NCI-H1048 (cell line): Measurements from ENCODE around the gene PDS5B.
"Not testable (repeated sequence)": the region's sequence is repeated elsewhere in the genome, so short reads cannot be mapped to it uniquely, and the experiment has no call there.

Experiments used
- DNase-seq: peaks from one replicate; lab custom pipeline; 2025; lab: John Stamatoyannopoulos, UW

Gene PDS5B

GRCh38 chr13:32729097-32729496 is 142.8 kb downstream of the PDS5B start:
- DNase-seq, result not testable (repeated sequence)

- DNase-seq, result no peak
Observed at GRCh38 chr13:32731074-32731473, 144.8 kb downstream of the PDS5B start.

GRCh38 chr13:32731576-32731975 is 145.3 kb downstream of the PDS5B start:
- DNase-seq, result no peak

GRCh38 chr13:32733690-32734089 is 147.4 kb downstream of the PDS5B start:
- no peak for DNase-seq

- no peak for DNase-seq
Observed at GRCh38 chr13:32734511-32734910, 148.3 kb downstream of the PDS5B start.

GRCh38 chr13:32735859-32736258 is 149.6 kb downstream of the PDS5B start:
- DNase-seq, result no peak

- DNase-seq, result no peak
Observed at GRCh38 chr13:32736648-32737047, 150.4 kb downstream of the PDS5B start.

GRCh38 chr13:32737111-32737571 is 150.9 kb downstream of the PDS5B start:
- no peak for DNase-seq

- DNase-seq, result no peak
Observed at GRCh38 chr13:32737679-32738078, 151.4 kb downstream of the PDS5B start.

GRCh38 chr13:32745509-32745908 is 159.3 kb downstream of the PDS5B start:
- DNase-seq, result no peak

- DNase-seq, result no peak
Observed at GRCh38 chr13:32746474-32746873, 160.2 kb downstream of the PDS5B start.

GRCh38 chr13:32748305-32748704 is 162.1 kb downstream of the PDS5B start:
- no peak for DNase-seq

- DNase-seq, result no peak
Observed at GRCh38 chr13:32751340-32751739, 165.1 kb downstream of the PDS5B start.

- DNase-seq, result no peak
Observed at GRCh38 chr13:32752311-32752710, 166.1 kb downstream of the PDS5B start.

GRCh38 chr13:32752997-32753606 is 166.8 kb downstream of the PDS5B start:
- no peak for DNase-seq

GRCh38 chr13:32754179-32754578 is 167.9 kb downstream of the PDS5B start:
- DNase-seq, result no peak

- DNase-seq, result no peak
Observed at GRCh38 chr13:32759152-32759551, 172.9 kb downstream of the PDS5B start.

- DNase-seq, result no peak
Observed at GRCh38 chr13:32761472-32761871, 175.2 kb downstream of the PDS5B start.

- no peak for DNase-seq
Observed at GRCh38 chr13:32779119-32779518, 192.9 kb downstream of the PDS5B start.

- DNase-seq, result no peak
Observed at GRCh38 chr13:32781906-32782305, 195.7 kb downstream of the PDS5B start.

GRCh38 chr13:32783067-32783466 is 196.8 kb downstream of the PDS5B start:
- no peak for DNase-seq

- DNase-seq, result no peak
Observed at GRCh38 chr13:32790731-32791130, 204.5 kb downstream of the PDS5B start.

- DNase-seq, result no peak
Observed at GRCh38 chr13:32791545-32792172, 205.4 kb downstream of the PDS5B start.

GRCh38 chr13:32796754-32797153 is 210.5 kb downstream of the PDS5B start:
- no peak for DNase-seq
